H9 (cell line): ENCODE data around the gene RHEBL1. TPM values are rescaled to one million over a fixed set of nuclear protein-coding genes. Genes with fewer than 3 reads are reported as not detected.
A peak's percentile ranks its signal among the peaks of the same experiment; 100 is the strongest.

ENCODE experiments used
- DNase-seq: peaks from one replicate; pipeline ENCODE4 v3.0.0-alpha.2; 2017
- H2AFZ ChIP-seq: one replicate; pipeline ENCODE4 v1.6.1; 2013; ENCODE audit warnings: mild to moderate bottlenecking, low read length, control low read depth, moderate library complexity
- H2AK5ac ChIP-seq: 2 replicates; pipeline ENCODE4 v1.6.1; 2013; ENCODE audit warnings: low read length, control low read depth, mixed read lengths; ENCODE audit not compliant: insufficient read length
- H2BK120ac ChIP-seq: one replicate; pipeline ENCODE4 v1.6.1; 2013; ENCODE audit warnings: low read depth, mild to moderate bottlenecking, low read length, control low read depth, inconsistent platforms; ENCODE audit not compliant: poor library complexity, severe bottlenecking
- H2BK12ac ChIP-seq: 2 replicates; pipeline ENCODE4 v1.6.1; 2013; ENCODE audit warnings: low read length, control low read depth, mixed read lengths, low read depth; ENCODE audit not compliant: insufficient read length
- H2BK15ac ChIP-seq: 2 replicates; pipeline ENCODE4 v1.6.1; 2013; ENCODE audit warnings: low read depth, low read length, control low read depth
- H2BK20ac ChIP-seq: one replicate; pipeline ENCODE4 v1.6.1; 2013; ENCODE audit warnings: low read depth, mild to moderate bottlenecking, low read length, control low read depth, inconsistent platforms; ENCODE audit not compliant: poor library complexity, severe bottlenecking
- H2BK5ac ChIP-seq: 2 replicates; pipeline ENCODE4 v1.6.1; 2013; ENCODE audit warnings: low read length, control low read depth, mixed read lengths; ENCODE audit not compliant: insufficient read length
- H3K14ac ChIP-seq: 2 replicates; pipeline ENCODE4 v1.6.1; 2013; ENCODE audit warnings: low read length, control low read depth; ENCODE audit not compliant: insufficient read depth
- H3K18ac ChIP-seq: 2 replicates; pipeline ENCODE4 v1.6.1; 2013; ENCODE audit warnings: low read depth, mild to moderate bottlenecking, mixed read lengths, low read length, control low read depth; ENCODE audit not compliant: insufficient read length
- H3K23ac ChIP-seq: 2 replicates; pipeline ENCODE4 v1.6.1; 2013; ENCODE audit warnings: low read length, control low read depth, mixed read lengths, low read depth; ENCODE audit not compliant: insufficient read length
- H3K23me2 ChIP-seq: 2 replicates; pipeline ENCODE4 v1.6.1; 2013; ENCODE audit warnings: low read depth, mild to moderate bottlenecking, mixed read lengths, low read length, control low read depth; ENCODE audit not compliant: insufficient read length, poor library complexity, severe bottlenecking
- H3K27ac ChIP-seq: 2 replicates; pipeline ENCODE4 v1.5.1; 2013; ENCODE audit warnings: low read length, control low read depth, mixed read lengths, low read depth; ENCODE audit not compliant: insufficient read length
- H3K27me3 ChIP-seq: 2 replicates; pipeline ENCODE4 v1.6.1; 2013; ENCODE audit warnings: low read length, control low read depth, inconsistent platforms; ENCODE audit not compliant: insufficient read depth
- H3K4ac ChIP-seq: 2 replicates; pipeline ENCODE4 v1.6.1; 2013; ENCODE audit warnings: low read depth, mild to moderate bottlenecking, control low read depth, inconsistent platforms, low read length, moderate library complexity
- H3K4me1 ChIP-seq: 2 replicates; pipeline ENCODE4 v1.6.1; 2013; ENCODE audit warnings: low read length, control low read depth, inconsistent platforms; ENCODE audit not compliant: insufficient read depth
- H3K4me2 ChIP-seq: 2 replicates; pipeline ENCODE4 v1.6.1; 2013; ENCODE audit warnings: low read length, control low read depth, mixed read lengths; ENCODE audit not compliant: insufficient read length, insufficient read depth
- H3K56ac ChIP-seq: 2 replicates; pipeline ENCODE4 v1.6.1; 2013; ENCODE audit warnings: low read depth, mild to moderate bottlenecking, mixed read lengths, low read length, control low read depth; ENCODE audit not compliant: insufficient read length
- H3K79me1 ChIP-seq: 2 replicates; pipeline ENCODE4 v1.6.1; 2013; ENCODE audit warnings: low read depth, mild to moderate bottlenecking, moderate library complexity, low read length, control low read depth, inconsistent platforms; ENCODE audit not compliant: insufficient read depth, poor library complexity, severe bottlenecking
- H3K79me2 ChIP-seq: 2 replicates; pipeline ENCODE4 v1.6.1; 2013; ENCODE audit warnings: low read length, control low read depth, inconsistent platforms; ENCODE audit not compliant: insufficient read depth
- H3K9ac ChIP-seq: 2 replicates; pipeline ENCODE4 v1.6.1; 2013; ENCODE audit warnings: low read length, control low read depth, mixed read lengths; ENCODE audit not compliant: insufficient read length; ENCODE audit errors: extremely low read depth
- H3K9me3 ChIP-seq: one replicate; pipeline ENCODE4 v1.6.1; 2013; ENCODE audit warnings: low read depth, low read length, inconsistent platforms; ENCODE audit not compliant: control insufficient read depth
- H3T11ph ChIP-seq: one replicate; pipeline ENCODE4 v1.6.1; 2013; ENCODE audit warnings: mild to moderate bottlenecking, low read length, control low read depth, inconsistent platforms
- H4K20me1 ChIP-seq: one replicate; pipeline ENCODE4 v1.6.1; 2013; ENCODE audit not compliant: control insufficient read depth, insufficient read length, insufficient read depth
- H4K5ac ChIP-seq: 2 replicates; pipeline ENCODE4 v1.6.1; 2013; ENCODE audit warnings: low read depth, mild to moderate bottlenecking, mixed read lengths, low read length, control low read depth; ENCODE audit not compliant: insufficient read length
- H4K8ac ChIP-seq: replicated peaks from 2 replicates; pipeline ENCODE4 v1.6.1; 2013; ENCODE audit warnings: low read length, control low read depth, mixed read lengths, low read depth; ENCODE audit not compliant: insufficient read length
- H4K91ac ChIP-seq: 2 replicates; pipeline ENCODE4 v1.6.1; 2013; ENCODE audit warnings: low read depth, mild to moderate bottlenecking, moderate library complexity, mixed read lengths, low read length, control low read depth; ENCODE audit not compliant: insufficient read length
- H3K27ac Mint-ChIP-seq, 3 experiments: 2 replicates in 2 of 3; 3 replicates in 1 of 3; pipeline ENCODE4 v1.8.0; 2020 to 2021; ENCODE audit warnings: mixed read lengths in 3 of 3, mild to moderate bottlenecking in 1 of 3, moderate library complexity in 1 of 3
- H3K27me3 Mint-ChIP-seq: 2 replicates; pipeline ENCODE4 v1.8.0; 2021; ENCODE audit warnings: low read depth, mild to moderate bottlenecking, moderate library complexity, mixed read lengths
- H3K36me3 Mint-ChIP-seq, 3 experiments: 2 replicates in 2 of 3; 3 replicates in 1 of 3; pipeline ENCODE4 v1.8.0; 2020 to 2021; ENCODE audit warnings: low read depth in 3 of 3, mixed read lengths in 3 of 3; ENCODE audit not compliant: insufficient read depth in 1 of 3
- H3K4me1 Mint-ChIP-seq, 2 experiments: 2 replicates each; pipeline ENCODE4 v1.8.0; 2020; ENCODE audit warnings: mixed read lengths in 2 of 2
- H3K4me3 Mint-ChIP-seq, 2 experiments: 2 replicates in 1 of 2; 3 replicates in 1 of 2; pipeline ENCODE4 v1.8.0; 2020 to 2021; ENCODE audit warnings: mild to moderate bottlenecking in 2 of 2, mixed read lengths in 2 of 2, moderate library complexity in 1 of 2
- H3K9me3 Mint-ChIP-seq, 2 experiments: 2 replicates in 1 of 2; 3 replicates in 1 of 2; pipeline ENCODE4 v1.8.0; 2020; ENCODE audit warnings: mild to moderate bottlenecking in 2 of 2, mixed read lengths in 2 of 2, moderate library complexity in 1 of 2
- WGBS: extraction: QIAGEN DNeasy Blood & Tissue Kit; methylation state at CpG from one replicate; pipeline ENCODE4 v1.1.7; 2013; ENCODE audit warnings: missing lambda C conversion rate, low lambda C conversion rate, mixed read lengths; ENCODE audit not compliant: insufficient read length; ENCODE audit errors: extremely low coverage; 5-methylcytosine and 5-hydroxymethylcytosine counted together
- total RNA-seq: library from RNA; stranded (reverse); gene quantifications from 2 replicates; pipeline ENCODE4 v1.2.1, GENCODE V29; 2021
- TF ChIP-seq, protein P1 (sequence below): fragments of 200-600 bp; sonication (generic); conservative IDR thresholded peaks from 3 replicates; pipeline ENCODE4 v1.8.0; 2021; ENCODE audit warnings: antibody characterized with exemption, mild to moderate bottlenecking

Gene RHEBL1
- total RNA-seq, 1 experiment from 2014 or later: 4.0 TPM

- H2BK5ac ChIP-seq: no peak overlapping the region
- no peak overlapping the region for H4K91ac ChIP-seq
- DNase-seq: peak; percentile 47
- no peak overlapping the region for H3K4ac ChIP-seq
- TF ChIP-seq, protein P1, sequence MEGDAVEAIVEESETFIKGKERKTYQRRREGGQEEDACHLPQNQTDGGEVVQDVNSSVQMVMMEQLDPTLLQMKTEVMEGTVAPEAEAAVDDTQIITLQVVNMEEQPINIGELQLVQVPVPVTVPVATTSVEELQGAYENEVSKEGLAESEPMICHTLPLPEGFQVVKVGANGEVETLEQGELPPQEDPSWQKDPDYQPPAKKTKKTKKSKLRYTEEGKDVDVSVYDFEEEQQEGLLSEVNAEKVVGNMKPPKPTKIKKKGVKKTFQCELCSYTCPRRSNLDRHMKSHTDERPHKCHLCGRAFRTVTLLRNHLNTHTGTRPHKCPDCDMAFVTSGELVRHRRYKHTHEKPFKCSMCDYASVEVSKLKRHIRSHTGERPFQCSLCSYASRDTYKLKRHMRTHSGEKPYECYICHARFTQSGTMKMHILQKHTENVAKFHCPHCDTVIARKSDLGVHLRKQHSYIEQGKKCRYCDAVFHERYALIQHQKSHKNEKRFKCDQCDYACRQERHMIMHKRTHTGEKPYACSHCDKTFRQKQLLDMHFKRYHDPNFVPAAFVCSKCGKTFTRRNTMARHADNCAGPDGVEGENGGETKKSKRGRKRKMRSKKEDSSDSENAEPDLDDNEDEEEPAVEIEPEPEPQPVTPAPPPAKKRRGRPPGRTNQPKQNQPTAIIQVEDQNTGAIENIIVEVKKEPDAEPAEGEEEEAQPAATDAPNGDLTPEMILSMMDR: no peak
- Mint-ChIP-seq H3K9me3 (no peaks in the 10 kb centered on the region; a peak in 1 of 5 replicates), H3K36me3 (peaks cover 0 to 2% (median 0%) of the 10 kb centered on the region in 3 experiments; a peak in 2 of 7 replicates), H3K27me3 (peaks cover 97% of the 10 kb centered on the region), H3K27ac (no peak overlapping the region), H3K4me3 (peak overlapping the region in 1 of 2 experiments; percentile 77; a peak in 3 of 5 replicates), H3K4me1 (peaks cover 36 to 61% of the 10 kb centered on the region in 2 experiments)
- H4K8ac ChIP-seq: no peak overlapping the region
- peak overlapping the region; percentile 27 for H3K4me2 ChIP-seq
- H3T11ph ChIP-seq: no peak overlapping the region
- no peak overlapping the region for H2BK15ac ChIP-seq
- no peak overlapping the region for H2BK20ac ChIP-seq
- H3K9me3 ChIP-seq: no peaks in the 10 kb centered on the region
- no peak overlapping the region for H2BK12ac ChIP-seq
- H4K20me1 ChIP-seq: peaks cover 8% of the 10 kb centered on the region
- no peaks in the 10 kb centered on the region for H3K79me2 ChIP-seq
- peak overlapping the region; percentile 37 for H3K18ac ChIP-seq
- H3K9ac ChIP-seq: no peak overlapping the region
- H3K56ac ChIP-seq: no peak overlapping the region
- no CpG with 5 or more reads among the region's 41 CpGs for WGBS
- peaks cover 72% of the 10 kb centered on the region for H3K27me3 ChIP-seq
- H2AK5ac ChIP-seq: no peak overlapping the region
- no peak overlapping the region for H2AFZ ChIP-seq
- no peak overlapping the region for H3K14ac ChIP-seq
- no peak overlapping the region for H3K27ac ChIP-seq
- no peak overlapping the region for H4K5ac ChIP-seq
- no peak overlapping the region for H3K23ac ChIP-seq
- peaks cover 18% of the 10 kb centered on the region for H3K23me2 ChIP-seq
- H3K4me1 ChIP-seq: no peaks in the 10 kb centered on the region
- no peak overlapping the region for H2BK120ac ChIP-seq
- H3K79me1 ChIP-seq: no peaks in the 10 kb centered on the region
These were observed 21.5 kb upstream of the RHEBL1 start for GRCh38 chr12:49091056-49091835.
